Measurements from ENCODE around the gene EYA2.

DNA sequence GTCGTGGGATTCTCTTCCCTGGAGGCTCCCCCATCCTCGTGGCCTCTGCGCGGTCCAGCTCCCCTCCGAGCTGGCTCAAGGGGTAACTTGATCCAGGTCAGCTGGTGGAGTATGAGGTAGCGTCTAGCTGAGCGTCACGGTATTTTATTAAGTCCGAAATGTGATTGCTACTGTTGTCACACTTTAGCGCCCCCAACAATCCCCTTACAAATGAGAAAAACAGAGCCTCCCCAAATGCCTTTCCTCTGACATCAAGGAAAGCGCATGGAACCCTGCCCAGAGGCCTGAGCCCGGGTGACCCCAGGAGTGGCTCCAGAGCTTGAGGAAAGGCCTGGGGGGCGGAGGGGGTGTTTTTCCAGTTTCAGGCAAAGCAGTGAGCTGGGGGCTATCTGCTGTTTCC, 269.5 kb downstream of the EYA2 start:
- TF ChIP-seq POLR2A (IDR thresholded peaks at IDR 0.05) = no peak
- TF ChIP-seq, protein P1, sequence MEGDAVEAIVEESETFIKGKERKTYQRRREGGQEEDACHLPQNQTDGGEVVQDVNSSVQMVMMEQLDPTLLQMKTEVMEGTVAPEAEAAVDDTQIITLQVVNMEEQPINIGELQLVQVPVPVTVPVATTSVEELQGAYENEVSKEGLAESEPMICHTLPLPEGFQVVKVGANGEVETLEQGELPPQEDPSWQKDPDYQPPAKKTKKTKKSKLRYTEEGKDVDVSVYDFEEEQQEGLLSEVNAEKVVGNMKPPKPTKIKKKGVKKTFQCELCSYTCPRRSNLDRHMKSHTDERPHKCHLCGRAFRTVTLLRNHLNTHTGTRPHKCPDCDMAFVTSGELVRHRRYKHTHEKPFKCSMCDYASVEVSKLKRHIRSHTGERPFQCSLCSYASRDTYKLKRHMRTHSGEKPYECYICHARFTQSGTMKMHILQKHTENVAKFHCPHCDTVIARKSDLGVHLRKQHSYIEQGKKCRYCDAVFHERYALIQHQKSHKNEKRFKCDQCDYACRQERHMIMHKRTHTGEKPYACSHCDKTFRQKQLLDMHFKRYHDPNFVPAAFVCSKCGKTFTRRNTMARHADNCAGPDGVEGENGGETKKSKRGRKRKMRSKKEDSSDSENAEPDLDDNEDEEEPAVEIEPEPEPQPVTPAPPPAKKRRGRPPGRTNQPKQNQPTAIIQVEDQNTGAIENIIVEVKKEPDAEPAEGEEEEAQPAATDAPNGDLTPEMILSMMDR (IDR thresholded peaks at IDR 0.05) = no peak
- no peak for TF ChIP-seq EP300 (IDR thresholded peaks at IDR 0.05)

Measured in gastroesophageal sphincter (tissue), 3 donors.